ENCODE data around the gene OSBPL5. TPM values are rescaled to one million over a fixed set of nuclear protein-coding genes. Genes with fewer than 3 reads are reported as not detected.

Gene OSBPL5
- total RNA-seq, 4 donors from 2014 or later, result 12.9 to 64.2 (median 22.3) TPM

DNA sequence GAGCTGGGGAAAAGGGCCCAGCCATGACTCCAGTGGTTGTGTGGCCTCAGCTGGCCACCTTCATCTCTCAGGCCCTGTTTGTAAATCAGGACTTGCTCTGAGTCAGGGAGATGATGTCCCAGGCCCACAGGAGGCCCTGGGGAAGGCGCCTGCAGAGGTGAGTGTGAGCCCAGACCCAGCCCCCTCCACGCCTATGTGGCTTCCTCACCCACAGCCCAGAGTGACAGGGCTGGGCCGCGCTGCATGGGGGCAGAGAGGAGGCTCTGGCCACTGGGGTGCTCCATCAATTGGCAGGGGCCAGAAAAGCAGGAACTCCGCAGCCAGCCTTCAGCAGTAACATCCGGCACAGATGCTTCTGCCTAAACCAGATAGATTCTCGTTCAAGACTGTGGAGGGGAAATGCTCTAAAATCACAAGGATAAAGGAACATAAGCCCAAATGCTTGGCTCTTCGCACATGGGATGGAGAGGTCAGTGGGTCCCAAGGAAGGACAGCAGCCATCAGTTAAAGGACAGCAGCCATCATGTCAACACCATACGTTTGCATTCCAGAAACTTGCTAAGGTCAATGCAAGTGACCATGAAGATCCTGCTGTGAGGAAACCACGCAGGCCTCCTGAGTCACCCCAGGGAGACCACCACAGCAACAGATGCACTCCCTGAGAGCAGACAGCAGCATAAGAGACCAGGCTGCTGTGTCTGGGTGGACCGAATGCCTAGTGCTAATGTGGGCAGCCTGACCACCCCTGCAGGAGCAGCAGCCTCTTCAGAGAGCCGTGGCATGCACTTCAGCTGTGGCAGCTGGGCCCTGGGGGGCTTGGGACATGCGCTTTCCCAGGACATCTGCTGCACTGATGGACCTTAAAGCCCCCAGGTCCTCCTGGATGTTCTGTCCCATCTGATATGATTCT is 28.3 kb downstream of the OSBPL5 start:
- TF ChIP-seq CTCF (IDR thresholded peaks at IDR 0.05; ENCODE audit: low read depth), result no peak

DNA sequence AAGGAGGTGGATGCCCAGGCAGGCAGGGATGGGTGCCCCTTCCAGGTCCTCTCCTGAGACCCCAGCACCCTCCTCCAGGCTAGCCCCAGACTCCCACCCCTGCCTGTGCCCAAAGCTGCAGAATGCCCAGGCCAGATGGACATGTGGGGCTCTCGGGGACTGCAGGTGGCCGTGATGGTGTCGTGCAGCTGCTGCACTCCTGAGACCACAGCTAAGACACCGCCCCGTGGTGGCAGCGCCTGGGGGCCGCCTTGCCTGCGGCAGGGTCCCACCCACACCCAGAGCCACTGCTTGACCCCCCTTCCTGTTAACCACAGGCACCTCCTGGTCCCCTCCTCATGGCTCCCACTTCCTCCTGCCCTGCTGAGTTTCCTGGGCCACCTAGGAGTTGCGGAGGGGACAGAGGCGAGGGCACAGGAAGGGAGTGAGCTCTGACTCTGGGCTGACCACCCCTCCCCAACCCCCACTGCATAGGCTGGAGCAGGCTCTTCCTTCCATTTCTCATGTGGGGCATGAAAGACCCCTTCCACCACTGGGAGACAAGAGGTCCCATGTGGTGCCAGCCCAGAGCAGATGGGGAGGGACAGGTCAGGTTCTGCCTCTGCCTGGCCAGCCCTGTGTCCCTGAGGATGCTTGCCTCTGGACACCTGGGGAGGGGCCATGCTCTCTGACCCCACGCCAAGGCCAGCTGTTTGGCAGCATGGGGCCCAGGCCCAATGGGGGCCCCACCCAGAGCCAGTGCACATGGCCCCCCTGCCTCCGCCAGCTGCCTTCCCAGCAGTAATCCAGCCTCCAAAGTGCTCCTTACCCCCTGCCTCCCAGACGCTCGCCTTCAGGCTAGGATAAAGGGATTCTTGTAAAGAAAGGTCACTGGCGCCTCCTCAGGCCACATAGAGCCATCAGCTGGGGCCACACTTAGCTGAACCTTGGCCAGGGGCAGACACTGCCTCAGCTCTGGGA is 29.3 kb downstream of the OSBPL5 start:
- no peak for TF ChIP-seq CTCF (IDR thresholded peaks at IDR 0.05; ENCODE audit: low read depth)

GRCh38 chr11:3134651-3135480 is 30.2 kb downstream of the OSBPL5 start:
- TF ChIP-seq CTCF (IDR thresholded peaks at IDR 0.05; ENCODE audit: low read depth), result no peak

- TF ChIP-seq CTCF (IDR thresholded peaks at IDR 0.05; ENCODE audit: low read depth), result no peak
Measured at GRCh38 chr11:3134218-3134621, 30.9 kb downstream of the OSBPL5 start.

DNA sequence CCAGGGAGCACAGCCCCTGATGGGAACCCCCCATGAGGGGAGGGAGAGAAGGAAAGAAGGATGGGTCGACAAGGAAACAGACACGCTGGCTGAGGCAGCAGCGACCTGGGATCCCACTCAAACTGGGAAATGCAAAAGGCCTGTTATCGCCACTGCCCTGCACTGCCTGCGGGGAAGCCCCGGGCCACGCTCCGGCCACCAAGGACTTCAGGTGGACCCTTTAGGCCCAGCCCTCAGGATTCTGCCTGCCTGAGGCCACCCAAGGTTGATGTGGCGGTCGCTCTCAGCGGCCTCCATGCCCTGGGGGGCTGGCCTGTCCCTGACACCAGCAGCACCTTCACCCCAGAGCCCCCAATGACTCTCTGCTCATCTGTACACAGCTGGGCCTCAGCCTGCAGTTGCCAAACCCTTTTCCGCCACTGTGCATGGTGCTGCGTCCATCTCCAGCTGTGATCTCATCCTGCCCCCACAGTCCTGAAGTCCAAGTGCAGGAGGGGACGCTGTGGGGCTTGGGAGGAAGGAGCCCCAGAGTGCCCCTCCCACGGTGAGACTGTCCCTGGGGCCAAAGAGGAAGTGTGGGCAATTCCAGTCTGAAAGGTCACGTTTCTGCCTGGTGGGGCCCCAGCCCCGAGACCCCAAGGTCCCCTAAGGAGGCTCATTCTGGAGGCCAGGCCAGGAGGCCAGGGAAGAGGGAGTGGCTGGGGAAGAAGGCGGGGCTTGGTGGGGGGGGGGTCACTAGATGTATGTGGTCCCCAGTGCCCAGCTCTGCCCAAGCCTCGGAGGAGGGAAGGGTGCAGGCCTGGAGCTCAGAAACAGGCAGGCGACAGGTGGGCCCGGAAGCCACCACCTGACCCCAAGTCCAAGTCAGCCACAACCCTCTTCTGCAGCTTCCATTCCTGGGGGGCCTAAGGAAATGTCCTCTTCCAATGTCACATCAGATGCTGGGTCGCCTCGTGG is 31.6 kb downstream of the OSBPL5 start:
- TF ChIP-seq CTCF (IDR thresholded peaks at IDR 0.05; ENCODE audit: low read depth), result no peak

DNA sequence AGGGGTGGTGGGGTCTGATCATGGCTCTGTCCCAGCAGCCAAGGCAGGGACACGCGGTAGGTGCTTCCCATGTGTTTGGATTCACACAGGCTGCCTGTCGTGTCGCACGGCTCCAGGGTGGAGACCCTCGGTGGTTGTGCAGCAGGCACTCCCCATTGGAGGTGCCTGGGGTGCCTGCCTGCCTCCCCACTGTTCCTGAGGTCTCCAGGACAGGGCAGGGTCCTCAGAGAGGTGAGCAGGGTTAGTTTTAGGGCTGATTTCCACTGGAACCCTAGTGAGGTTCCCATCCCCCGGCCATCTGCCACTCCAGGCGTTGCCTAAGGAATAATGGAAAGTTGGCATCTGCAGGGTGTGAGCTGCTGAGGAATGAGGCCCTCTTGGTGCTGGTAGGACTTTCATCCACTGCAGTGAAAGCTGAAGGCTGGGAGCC is 32.3 kb downstream of the OSBPL5 start:
- no peak for TF ChIP-seq CTCF (IDR thresholded peaks at IDR 0.05; ENCODE audit: low read depth)

Measured in subcutaneous adipose tissue (tissue), 4 donors.